K562 (cell line): Measurements from ENCODE around the gene PILRA. TPM values are rescaled to one million over a fixed set of nuclear protein-coding genes. Genes with fewer than 3 reads are reported as not detected.
"Not testable (repeated sequence)": the region's sequence is repeated elsewhere in the genome, so short reads cannot be mapped to it uniquely, and the experiment has no call there.

Experiments used
- ATF4 ChIP-seq: fragments of 450-650 bp; formaldehyde crosslinking; IDR thresholded peaks from 2 replicates; pipeline ENCODE4 v1.4.0; 2022; ENCODE audit warnings: mild to moderate bottlenecking, moderate library complexity
- CXXC5 ChIP-seq: fragments of 250-450 bp; sonication (Bioruptor Pico); IDR thresholded peaks from 2 replicates; pipeline ENCODE4 v1.8.0; 2022; ENCODE audit warnings: inconsistent platforms, mild to moderate bottlenecking, moderate library complexity
- E2F3 ChIP-seq: fragments of 250-450 bp; sonication (Bioruptor Pico); IDR thresholded peaks from 2 replicates; pipeline ENCODE4 v1.4.0; 2020; ENCODE audit warnings: mild to moderate bottlenecking
- FOS ChIP-seq: IDR thresholded peaks from 3 replicates; pipeline ENCODE4 v1.6.1; 2011; ENCODE audit not compliant: insufficient read length; ENCODE audit errors: extremely low read depth
- HDAC1 ChIP-seq, 2 experiments: fragments of 450-650 bp; IDR thresholded peaks; 2 replicates each; pipeline ENCODE4 v1.6.1; 2016 to 2017; ENCODE audit warnings: inconsistent platforms in 1 of 2, mild to moderate bottlenecking in 1 of 2, moderate library complexity in 1 of 2
- HMGN3 ChIP-seq: IDR thresholded peaks from 2 replicates; pipeline ENCODE4 v1.6.1; 2011; ENCODE audit warnings: borderline replicate concordance, low read depth, mild to moderate bottlenecking, mixed read lengths, low read length; ENCODE audit not compliant: insufficient read length; ENCODE audit errors: extremely low read depth
- KAT7 ChIP-seq: sonication (generic); formaldehyde crosslinking; IDR thresholded peaks from 2 replicates; pipeline ENCODE4 v1.8.0; 2022; ENCODE audit warnings: missing genetic modification reagents, mild to moderate bottlenecking, borderline replicate concordance
- KHSRP ChIP-seq: fragments of 450-650 bp; IDR thresholded peaks from 2 replicates; pipeline ENCODE4 v1.6.1; 2017
- NKRF ChIP-seq: fragments of 450-650 bp; IDR thresholded peaks from 2 replicates; pipeline ENCODE4 v1.6.1; 2016; ENCODE audit warnings: borderline replicate concordance
- NR2C1 ChIP-seq, 2 experiments: fragments of 450-650 bp; IDR thresholded peaks; 2 replicates each; pipeline ENCODE4 v1.6.1; 2017; ENCODE audit warnings: mild to moderate bottlenecking in 2 of 2, antibody characterized with exemption in 1 of 2, inconsistent platforms in 1 of 2, missing compliant biosample characterization in 1 of 2, missing genetic modification characterization in 1 of 2
- NR3C1 ChIP-seq: sonication (generic); formaldehyde crosslinking; IDR thresholded peaks from 2 replicates; pipeline ENCODE4 v1.8.1; 2022; ENCODE audit warnings: missing genetic modification reagents
- POLR2A ChIP-seq: fragments of 450-650 bp; conservative IDR thresholded peaks from 2 replicates; pipeline ENCODE4 v1.6.1; 2016
- POLR2AphosphoS2 ChIP-seq: IDR thresholded peaks from 2 replicates; pipeline ENCODE4 v1.6.1; 2012; ENCODE audit warnings: low read length, improper control_type of control experiment
- TAF1 ChIP-seq: IDR thresholded peaks from 2 replicates; pipeline ENCODE4 v1.6.1; 2011; ENCODE audit warnings: mild to moderate bottlenecking, low read length, moderate library complexity; ENCODE audit not compliant: insufficient read depth, control insufficient read depth, severe bottlenecking; ENCODE audit errors: extremely low read depth
- TEAD4 ChIP-seq, 2 experiments: sonication (generic) in 1 of 2; formaldehyde crosslinking in 1 of 2; IDR thresholded peaks; 2 replicates each; pipeline versions ENCODE4 v1.6.1 to v1.8.0; 2012 to 2022; ENCODE audit warnings: borderline replicate concordance in 1 of 2, inconsistent platforms in 1 of 2, low read length in 1 of 2, mild to moderate bottlenecking in 1 of 2, missing genetic modification reagents in 1 of 2
- ZBTB9 ChIP-seq: fragments of 450-650 bp; formaldehyde crosslinking; IDR thresholded peaks from 2 replicates; pipeline ENCODE4 v1.4.0; 2020; ENCODE audit warnings: mild to moderate bottlenecking, moderate library complexity
- ZNF740 ChIP-seq, 3 experiments: fragments of 200-800 bp in 1 of 3; sonication (Bioruptor generic) in 1 of 3; sonication (generic) in 1 of 3; formaldehyde crosslinking in 1 of 3; IDR thresholded peaks; 2 replicates each; pipeline versions ENCODE4 v1.6.1 to v1.8.0; 2016 to 2022; ENCODE audit warnings: mild to moderate bottlenecking in 2 of 3, missing compliant biosample characterization in 2 of 3, missing genetic modification characterization in 2 of 3, missing genetic modification reagents in 1 of 3
- polyA plus RNA-seq, 8 experiments: library from polyadenylated mRNA; depleted of rRNA in 4 of 8; stranded (reverse) in 5 of 8; unstranded in 3 of 8; fragments of >200 nt; fragmentation: Nextera tagmentation in 2 of 8; fragmentation: Illumina TruSeq in 1 of 8; extraction: Ambion mirVana in 2 of 8; extraction: Trizol in 1 of 8; gene quantifications; 2 replicates each; pipeline versions ENCODE4 v1.2.1 to v1.2.3, GENCODE V29; 2011 to 2014; ENCODE audit warnings: inconsistent platforms in 1 of 8, missing spikeins in 1 of 8
- total RNA-seq, 7 experiments: library from RNA; depleted of rRNA in 6 of 7; stranded (reverse); fragments of >200 nt in 6 of 7; fragmentation: Illumina TruSeq in 2 of 7; extraction: Trizol in 2 of 7; gene quantifications; 2 replicates each; pipeline versions ENCODE4 v1.2.1 to v1.2.3, GENCODE V29; 2011 to 2021; ENCODE audit warnings: low replicate concordance in 1 of 7
- TF ChIP-seq, protein P1 (sequence below): fragments of 200-800 bp; sonication (Bioruptor generic); IDR thresholded peaks from 2 replicates; pipeline ENCODE4 v1.6.1; 2017; ENCODE audit warnings: missing genetic modification characterization, missing compliant biosample characterization

Gene PILRA
- total and polyA plus RNA-seq, 9 of the 15 experiments (the other 6 are each of a cell fraction or from before 2014, with no cell fraction given), result 0.13 to 1.8 (median 0.62) TPM

DNA sequence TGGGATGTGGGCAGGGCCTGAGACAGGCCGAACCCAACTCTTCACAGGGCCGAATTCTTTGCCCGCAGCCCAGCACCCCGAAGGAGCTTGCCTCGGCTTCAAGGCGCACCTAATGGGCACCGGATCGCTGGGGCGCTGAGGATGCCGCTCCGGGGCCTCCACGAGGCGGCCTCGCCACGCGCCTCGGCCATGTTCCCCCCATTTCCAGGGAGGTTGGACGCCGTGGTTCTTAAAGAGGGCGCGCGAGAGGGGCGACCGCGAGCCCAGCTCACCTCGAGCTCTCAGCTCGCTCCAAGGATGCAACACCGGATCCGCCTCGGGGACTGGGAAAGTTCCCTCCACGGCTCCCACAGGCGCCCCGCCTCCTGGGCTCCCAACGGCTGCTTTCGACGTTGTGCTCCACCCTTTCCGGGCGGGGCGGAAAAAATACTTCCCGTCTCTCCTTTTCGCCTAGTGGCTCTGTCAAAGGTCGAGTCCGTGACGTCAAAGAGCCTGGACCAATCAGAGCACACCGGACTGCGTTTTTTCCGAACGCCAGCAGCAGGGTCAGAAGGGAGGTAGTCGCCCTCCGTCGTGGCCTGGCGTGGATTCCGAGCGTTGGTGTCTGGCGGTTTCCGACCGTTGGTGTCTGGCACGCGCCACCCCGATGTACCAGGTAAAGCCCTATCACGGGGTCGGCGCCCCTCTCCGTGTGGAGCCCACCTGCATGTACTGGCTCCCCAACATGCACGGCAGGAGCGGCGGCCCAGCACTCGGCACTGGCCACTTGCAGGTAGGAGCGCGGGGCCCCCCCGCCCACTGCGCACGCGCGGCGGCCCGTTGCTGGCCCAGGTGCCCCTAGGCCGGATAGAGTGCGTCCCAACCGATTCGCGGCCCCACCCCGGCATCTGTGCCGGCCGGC is 37.5 kb upstream of the PILRA start (continued):
- TF ChIP-seq, protein P1, sequence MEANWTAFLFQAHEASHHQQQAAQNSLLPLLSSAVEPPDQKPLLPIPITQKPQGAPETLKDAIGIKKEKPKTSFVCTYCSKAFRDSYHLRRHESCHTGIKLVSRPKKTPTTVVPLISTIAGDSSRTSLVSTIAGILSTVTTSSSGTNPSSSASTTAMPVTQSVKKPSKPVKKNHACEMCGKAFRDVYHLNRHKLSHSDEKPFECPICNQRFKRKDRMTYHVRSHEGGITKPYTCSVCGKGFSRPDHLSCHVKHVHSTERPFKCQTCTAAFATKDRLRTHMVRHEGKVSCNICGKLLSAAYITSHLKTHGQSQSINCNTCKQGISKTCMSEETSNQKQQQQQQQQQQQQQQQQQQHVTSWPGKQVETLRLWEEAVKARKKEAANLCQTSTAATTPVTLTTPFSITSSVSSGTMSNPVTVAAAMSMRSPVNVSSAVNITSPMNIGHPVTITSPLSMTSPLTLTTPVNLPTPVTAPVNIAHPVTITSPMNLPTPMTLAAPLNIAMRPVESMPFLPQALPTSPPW, result peak; percentile 94; the same call in 1 of the 2 replicates
- TF ChIP-seq NKRF, result peak; percentile 82
- TF ChIP-seq ZNF740 (CRISPR knock-in tag; IDR thresholded peaks at IDR 0.05), result peak; percentile 18; the same call in 1 of the 2 replicates
- not testable (repeated sequence) for TF ChIP-seq ZNF740 (tag; IDR thresholded peaks at IDR 0.05); TEAD4 (CRISPR knock-in tag; IDR thresholded peaks at IDR 0.05; ENCODE audit: borderline replicate concordance)
- TF ChIP-seq ATF4 (CRISPR knock-in tag), result peak; percentile 63; the same call in 1 of the 2 replicates
- peak; percentile 62 for TF ChIP-seq FOS
- peak; percentile 94 for TF ChIP-seq NR2C1 (IDR thresholded peaks at IDR 0.05)
- TF ChIP-seq NR2C1 (tag; IDR thresholded peaks at IDR 0.05), result peak; percentile 95
- TF ChIP-seq TAF1, result peak; percentile 89
- peak; percentile 61; the same call in 1 of the 2 replicates for TF ChIP-seq E2F3 (CRISPR knock-in tag)
- peak; percentile 93 for TF ChIP-seq ZBTB9 (CRISPR knock-in tag)
- TF ChIP-seq KAT7, result peak; percentile 23; the same call in 1 of the 2 replicates
- TF ChIP-seq POLR2AphosphoS2, result peak; percentile 83; the same call in 1 of the 2 replicates
- 0 out of 2 replicates have a peak, but pooled peaks have one; percentile 20 for TF ChIP-seq NR3C1
- peak in 1 of 2 experiments; percentile 96; a peak in 2 of 4 replicates for TF ChIP-seq HDAC1 (IDR thresholded peaks at IDR 0.05)
- TF ChIP-seq HMGN3, result peak; percentile 71
- TF ChIP-seq POLR2A, result peak; percentile 100
- peak; percentile 95 for TF ChIP-seq CXXC5
- TF ChIP-seq TEAD4 (IDR thresholded peaks at IDR 0.05; ENCODE audit: low read length), result peak; percentile 32; the same call in 1 of the 2 replicates
- TF ChIP-seq KHSRP, result peak; percentile 30; the same call in 1 of the 2 replicates
